Effector memory CD4-positive, alpha-beta T cell (primary cell): ENCODE results near the gene EYS.

Experiments
- DNase-seq, 3 donors: peaks; one replicate each; pipeline ENCODE4 v3.0.0-alpha.2; 2020
- H3K27ac ChIP-seq: 2 replicates; pipeline ENCODE4 v1.7.0; 2013; ENCODE audit warnings: mild to moderate bottlenecking, low read length, moderate library complexity; ENCODE audit not compliant: insufficient read depth, poor library complexity, severe bottlenecking
- H3K27me3 ChIP-seq: replicated peaks from 2 replicates; pipeline ENCODE4 v1.7.0; 2013; ENCODE audit warnings: mild to moderate bottlenecking, low read length; ENCODE audit not compliant: insufficient read depth, control insufficient read depth, poor library complexity, severe bottlenecking
- H3K36me3 ChIP-seq: 2 replicates; pipeline ENCODE4 v1.7.0; 2013; ENCODE audit warnings: mild to moderate bottlenecking, low read length, moderate library complexity; ENCODE audit not compliant: control insufficient read depth, insufficient read depth
- H3K4me1 ChIP-seq: 2 replicates; pipeline ENCODE4 v1.7.0; 2013; ENCODE audit warnings: low read length, mild to moderate bottlenecking; ENCODE audit not compliant: control insufficient read depth, insufficient read depth, poor library complexity, severe bottlenecking
- H3K4me3 ChIP-seq: 2 replicates; pipeline ENCODE4 v1.7.0; 2013; ENCODE audit warnings: low read length, low read depth, mild to moderate bottlenecking; ENCODE audit not compliant: insufficient read depth, poor library complexity, severe bottlenecking
- H3K9me3 ChIP-seq: 2 replicates; pipeline ENCODE4 v1.7.0; 2013; ENCODE audit warnings: mild to moderate bottlenecking, low read length, moderate library complexity; ENCODE audit not compliant: control insufficient read depth

The EYS gene

DNA sequence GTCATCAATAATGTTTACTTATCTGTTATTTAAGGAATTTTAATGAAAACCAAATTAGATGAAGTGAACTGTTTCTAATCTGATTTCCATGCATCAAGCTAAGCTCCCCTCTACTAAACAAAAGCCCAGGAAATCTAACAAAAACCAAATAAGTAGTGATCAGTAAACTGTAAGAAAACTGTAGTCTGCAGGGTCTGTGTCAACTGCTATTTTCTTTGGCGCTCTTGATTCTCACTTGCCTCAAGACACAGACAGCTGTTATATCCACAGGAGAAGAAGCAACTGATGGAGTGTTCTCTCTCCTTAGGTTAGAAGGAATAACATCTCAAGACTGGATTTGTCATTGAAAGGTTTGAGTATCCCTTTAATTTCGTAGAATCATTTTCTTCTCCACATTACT is 1777.9 kb downstream of the EYS start:
- H3K36me3 ChIP-seq: no peaks in the 10 kb centered on the region
- no peaks in the 10 kb centered on the region for H3K27me3 ChIP-seq
- no peaks in the 10 kb centered on the region for H3K9me3 ChIP-seq
- H3K4me1 ChIP-seq: no peaks in the 10 kb centered on the region
- H3K27ac ChIP-seq: no peak overlapping the region
- no peak for DNase-seq
- H3K4me3 ChIP-seq: no peak overlapping the region

- Histone ChIP-seq H3K4me1 (no peaks in the 10 kb centered on the region), H3K4me3 (no peak overlapping the region), H3K9me3 (no peaks in the 10 kb centered on the region), H3K27ac (no peak overlapping the region), H3K36me3 (no peaks in the 10 kb centered on the region), H3K27me3 (no peaks in the 10 kb centered on the region)
- no peak for DNase-seq
Observed at GRCh38 chr6:63928613-63929012, 1778.4 kb downstream of the EYS start.

DNA sequence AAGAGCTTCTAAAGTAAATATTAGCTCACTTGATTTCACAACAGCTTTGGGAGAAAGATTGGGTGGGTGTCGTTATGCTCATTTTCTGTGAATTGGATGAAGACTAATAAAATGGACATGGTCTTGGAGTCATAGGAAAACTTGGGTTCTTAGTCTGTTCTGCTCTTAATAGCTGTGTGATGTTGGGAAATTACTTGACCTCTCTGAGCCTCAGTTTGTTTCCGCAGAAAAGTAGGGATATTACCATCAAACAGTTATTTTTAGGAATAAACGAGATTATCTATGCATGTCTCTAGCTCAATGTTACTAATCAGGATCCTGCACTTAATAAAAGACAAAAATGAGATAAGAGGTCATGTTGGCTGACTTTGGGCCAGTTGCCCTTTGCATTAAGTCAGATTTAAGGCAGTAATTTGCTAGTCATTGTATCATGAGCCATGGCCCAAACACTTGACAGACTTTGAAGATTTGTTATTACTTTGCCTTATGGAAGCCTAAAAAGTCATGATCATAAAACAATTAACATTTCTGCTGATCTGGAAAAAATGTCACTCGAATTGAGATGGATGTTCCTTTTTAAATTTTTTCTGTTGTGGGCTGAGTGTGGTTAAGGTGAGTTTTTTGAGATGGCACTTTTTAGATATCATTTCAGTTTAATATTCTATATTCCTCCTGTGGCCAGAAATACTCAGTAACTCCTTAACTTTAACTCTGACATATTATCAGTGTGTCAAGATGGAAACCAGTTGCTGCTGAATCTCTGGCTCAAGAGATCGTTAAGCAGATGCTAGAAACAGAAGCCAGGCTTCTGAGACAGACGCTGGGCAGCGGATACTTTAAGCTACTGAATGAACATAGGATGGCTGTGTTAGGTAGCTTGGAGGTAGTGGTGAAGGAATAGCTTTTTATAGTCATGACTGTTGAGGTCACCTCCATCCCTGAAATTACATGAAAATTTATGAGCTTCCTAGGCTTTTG is 1779.8 kb downstream of the EYS start:
- no peaks in the 10 kb centered on the region for H3K4me1 ChIP-seq
- no peak for DNase-seq
- H3K9me3 ChIP-seq: no peaks in the 10 kb centered on the region
- H3K4me3 ChIP-seq: no peak overlapping the region
- H3K27ac ChIP-seq: no peak overlapping the region
- H3K36me3 ChIP-seq: no peaks in the 10 kb centered on the region
- no peaks in the 10 kb centered on the region for H3K27me3 ChIP-seq

DNA sequence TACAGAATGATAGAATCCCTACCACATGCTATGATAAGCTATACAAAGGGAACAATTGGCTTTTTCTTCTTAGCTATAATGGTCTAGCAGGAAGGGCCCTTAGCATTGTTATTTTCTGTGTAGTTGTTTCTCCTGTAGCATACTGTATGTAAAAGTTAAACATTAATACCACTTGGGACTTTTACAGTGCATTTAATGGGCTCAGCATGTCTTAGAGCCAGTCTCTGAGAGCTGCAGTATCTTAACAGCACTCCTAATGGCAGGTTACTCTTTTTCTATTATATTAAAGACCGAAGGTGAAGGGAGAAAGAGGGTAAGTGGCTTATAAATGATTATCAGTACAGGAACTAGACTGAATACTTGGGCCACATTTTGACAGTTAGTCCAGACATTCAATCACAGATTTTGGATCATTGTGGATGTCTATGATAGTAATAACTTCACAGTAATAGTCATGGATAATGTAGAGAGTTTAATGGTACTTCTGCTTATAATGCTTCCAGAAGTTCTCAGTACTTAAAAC is 1780.7 kb downstream of the EYS start:
- Histone ChIP-seq H3K9me3 (no peaks in the 10 kb centered on the region), H3K27ac (no peak overlapping the region), H3K4me1 (no peaks in the 10 kb centered on the region), H3K27me3 (no peaks in the 10 kb centered on the region), H3K4me3 (no peak overlapping the region), H3K36me3 (no peaks in the 10 kb centered on the region)
- no peak for DNase-seq

DNA sequence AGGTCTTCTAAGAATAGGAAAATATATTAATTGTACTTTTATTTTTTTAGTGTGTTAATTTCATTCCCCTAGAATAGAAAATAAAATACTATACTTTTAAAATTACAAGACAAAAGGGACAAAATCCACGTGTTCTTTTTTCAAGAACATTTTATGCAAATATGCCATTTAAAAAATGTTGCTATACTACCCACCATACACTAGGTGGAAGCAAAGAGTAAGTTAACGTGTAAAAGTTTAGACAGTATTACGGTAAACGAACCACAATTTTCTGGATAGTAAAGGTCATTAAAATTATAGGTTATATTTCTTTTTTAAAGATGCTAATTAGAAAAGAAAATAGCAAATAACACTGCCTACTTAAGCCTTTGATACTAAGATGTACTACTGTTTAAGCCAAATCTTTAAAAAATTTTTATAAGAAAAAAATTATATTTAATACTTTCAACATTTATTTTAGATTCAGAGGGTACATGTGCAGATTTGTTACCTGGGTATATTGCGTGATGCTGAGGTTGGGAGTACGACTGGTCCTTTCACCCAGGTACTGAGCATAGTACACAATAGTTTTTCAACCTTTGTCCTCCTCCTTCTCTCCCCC is 1783.8 kb downstream of the EYS start:
- H3K4me1 ChIP-seq: no peaks in the 10 kb centered on the region
- H3K36me3 ChIP-seq: no peaks in the 10 kb centered on the region
- no peaks in the 10 kb centered on the region for H3K27me3 ChIP-seq
- no peak overlapping the region for H3K27ac ChIP-seq
- no peaks in the 10 kb centered on the region for H3K9me3 ChIP-seq
- no peak overlapping the region for H3K4me3 ChIP-seq
- DNase-seq: no peak

DNA sequence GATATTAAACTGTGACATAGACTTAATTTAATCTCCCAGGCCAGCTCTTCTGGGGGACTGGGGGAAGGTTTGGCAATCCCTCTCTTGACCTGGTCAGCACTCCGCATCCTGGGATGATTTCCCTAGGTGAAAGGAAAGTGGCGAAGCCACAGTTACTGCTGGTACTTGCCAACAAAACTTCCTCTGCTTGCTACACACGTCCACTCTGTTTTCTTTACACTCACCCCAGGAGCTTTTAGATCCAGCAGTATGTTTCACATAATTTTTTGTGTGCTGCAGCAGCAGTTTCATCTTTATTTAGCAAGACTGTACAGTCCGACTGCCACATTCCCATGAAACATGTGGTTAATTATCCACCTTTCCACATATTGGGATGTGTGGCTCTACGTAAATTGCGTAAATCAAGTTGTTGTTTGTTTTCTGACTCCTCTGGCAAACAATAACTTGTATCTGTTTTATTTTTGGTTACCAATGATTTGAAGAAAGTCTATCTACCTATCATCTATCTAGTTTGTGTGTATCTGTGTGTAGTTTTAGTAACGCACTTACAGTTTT is 1787.4 kb downstream of the EYS start:
- H3K27me3 ChIP-seq: no peaks in the 10 kb centered on the region
- no peaks in the 10 kb centered on the region for H3K36me3 ChIP-seq
- DNase-seq: no peak
- no peaks in the 10 kb centered on the region for H3K4me1 ChIP-seq
- no peak overlapping the region for H3K27ac ChIP-seq
- H3K4me3 ChIP-seq: no peak overlapping the region
- no peaks in the 10 kb centered on the region for H3K9me3 ChIP-seq

DNA sequence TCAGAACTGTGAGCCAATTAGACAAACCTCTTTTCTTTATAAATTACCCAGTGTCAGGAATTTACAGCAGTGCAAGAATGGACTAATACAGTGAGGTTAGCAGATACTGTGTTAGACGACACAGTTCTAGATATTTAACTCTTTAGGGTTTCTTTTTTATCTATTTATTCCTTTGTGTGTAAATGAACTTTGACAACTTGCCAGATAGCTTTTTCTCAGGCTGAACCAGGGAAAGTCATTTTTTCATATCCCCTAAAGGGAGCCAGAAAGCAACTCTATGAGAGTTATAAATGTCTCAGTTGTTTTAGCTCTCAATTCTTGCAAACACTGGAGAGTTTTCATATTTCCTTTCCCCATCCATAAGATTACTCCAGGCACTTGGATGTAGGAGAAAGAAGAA is 1794.1 kb downstream of the EYS start:
- Histone ChIP-seq H3K4me1 (no peaks in the 10 kb centered on the region), H3K9me3 (no peaks in the 10 kb centered on the region), H3K27me3 (no peaks in the 10 kb centered on the region), H3K36me3 (no peaks in the 10 kb centered on the region), H3K4me3 (no peak overlapping the region), H3K27ac (no peak overlapping the region)
- DNase-seq: no peak

GRCh38 chr6:63910863-63911551 is 1796.0 kb downstream of the EYS start:
- Histone ChIP-seq H3K4me3 (no peak overlapping the region), H3K27me3 (no peaks in the 10 kb centered on the region), H3K27ac (no peak overlapping the region), H3K4me1 (no peaks in the 10 kb centered on the region), H3K9me3 (no peaks in the 10 kb centered on the region), H3K36me3 (no peaks in the 10 kb centered on the region)
- no peak for DNase-seq

DNA sequence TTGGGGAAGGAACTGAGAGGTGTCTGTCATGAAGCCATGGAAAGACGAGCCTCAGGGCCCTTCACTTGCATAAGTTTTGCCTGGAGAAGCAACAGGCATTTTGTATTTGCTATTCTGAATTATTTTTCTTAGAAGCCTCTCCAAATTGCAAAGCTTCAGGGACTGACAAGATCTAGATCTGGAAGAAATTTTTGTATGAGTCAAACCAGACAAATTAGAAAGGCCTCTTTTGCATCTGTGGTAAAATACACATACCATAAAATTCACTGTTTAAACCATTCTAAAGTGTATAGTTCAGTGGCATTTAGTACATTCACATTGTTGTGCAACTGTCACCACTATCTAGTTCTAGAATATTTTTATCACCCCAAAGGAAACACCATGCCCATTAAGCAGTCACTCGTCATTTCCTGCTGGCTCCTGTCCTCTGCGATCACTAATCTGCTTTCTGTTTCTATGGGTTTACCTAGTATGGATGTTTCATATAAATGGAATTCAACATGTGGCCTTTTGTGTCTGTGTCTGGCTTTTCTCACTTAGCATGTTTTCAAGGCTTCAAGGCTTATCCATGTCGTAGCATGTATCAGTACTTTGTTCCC is 1802.3 kb downstream of the EYS start:
- Histone ChIP-seq H3K27me3 (no peaks in the 10 kb centered on the region), H3K9me3 (no peaks in the 10 kb centered on the region), H3K36me3 (no peaks in the 10 kb centered on the region), H3K4me3 (no peak overlapping the region), H3K4me1 (no peaks in the 10 kb centered on the region), H3K27ac (no peak overlapping the region)
- no peak for DNase-seq
